ENCODE results near the gene MAP2K7.
"Not testable (repeated sequence)": the region's sequence is repeated elsewhere in the genome, so short reads cannot be mapped to it uniquely, and the experiment has no call there.

MAP2K7 gene

DNA sequence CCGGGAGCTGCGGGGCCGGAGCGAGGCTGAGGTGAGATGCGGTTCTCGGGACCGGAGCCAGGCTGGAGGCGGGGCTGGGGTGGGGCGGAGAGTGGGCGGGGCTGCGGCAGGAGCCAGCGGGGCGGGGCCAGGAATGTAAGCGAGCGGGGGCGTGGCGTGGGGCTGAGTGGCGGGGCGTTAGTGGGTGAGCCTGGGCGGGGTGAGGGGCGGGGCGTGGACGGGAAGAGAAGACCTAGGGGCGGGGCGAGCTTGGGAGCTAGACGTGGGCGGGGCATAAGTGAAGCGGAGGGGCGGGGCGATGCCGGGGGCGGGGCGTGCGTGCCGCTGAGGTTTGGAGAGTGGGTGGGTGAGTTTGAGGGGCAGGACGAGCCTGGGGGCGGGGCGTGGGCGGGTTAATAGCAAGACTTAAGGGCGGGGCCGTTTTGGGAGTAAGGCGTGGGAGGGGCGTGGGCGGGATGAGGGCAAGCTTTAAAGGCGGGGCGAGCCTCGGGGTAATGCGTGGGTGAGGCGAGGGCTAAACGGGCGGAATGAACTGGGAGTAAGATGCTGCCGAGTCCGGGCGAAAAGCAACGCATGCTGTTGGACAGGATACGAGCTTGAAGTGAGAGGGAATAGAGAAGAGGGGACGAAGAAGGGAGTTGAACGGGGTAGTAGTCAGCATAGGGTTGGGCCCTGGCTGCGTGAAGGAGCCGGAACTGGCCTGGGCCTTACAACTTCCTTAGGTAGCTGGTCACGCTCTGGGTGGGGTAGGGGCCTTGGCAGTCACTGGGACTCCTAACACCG is 17.0 kb downstream of the MAP2K7 start:
- DNase-seq: peak; percentile 95

GRCh38 chr19:7921302-7921966 is 17.8 kb downstream of the MAP2K7 start:
- no peak for DNase-seq

DNA sequence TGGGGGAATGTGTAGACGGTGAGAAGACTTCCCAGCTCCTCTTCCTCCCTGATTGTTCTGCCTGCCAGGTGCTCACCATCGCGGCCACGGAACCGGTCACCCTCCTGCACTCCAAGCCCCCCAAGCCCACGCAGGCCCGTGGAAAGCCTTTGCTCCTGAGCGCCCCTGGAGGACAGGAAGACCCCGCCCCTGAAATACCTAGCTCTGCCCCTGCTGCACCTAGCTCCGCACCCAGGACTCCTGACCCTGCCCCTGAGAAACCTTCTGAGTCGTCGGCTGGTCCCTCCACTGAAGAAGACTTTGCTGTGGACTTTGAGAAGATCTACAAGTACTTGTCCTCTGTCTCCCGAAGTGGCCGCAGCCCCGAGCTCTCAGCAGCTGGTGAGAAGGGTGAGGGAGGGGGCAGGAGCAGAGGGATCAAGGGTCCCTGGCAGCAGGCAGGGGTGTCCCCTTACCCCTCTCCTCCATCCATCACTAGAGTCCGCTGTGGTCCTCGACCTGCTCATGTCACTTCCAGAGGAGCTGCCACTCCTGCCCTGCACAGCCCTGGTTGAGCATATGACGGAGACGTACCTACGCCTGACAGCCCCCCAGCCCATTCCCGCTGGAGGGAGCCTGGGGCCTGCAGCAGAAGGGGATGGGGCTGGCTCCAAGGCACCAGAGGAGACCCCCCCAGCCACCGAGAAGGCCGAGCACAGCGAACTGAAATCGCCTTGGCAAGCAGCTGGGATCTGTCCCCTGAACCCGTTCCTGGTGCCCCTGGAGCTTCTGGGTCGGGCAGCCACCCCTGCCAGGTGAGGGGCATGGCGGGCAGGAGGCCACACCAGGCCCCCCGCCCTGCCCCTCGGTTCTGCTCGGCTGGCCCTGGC is 18.5 kb downstream of the MAP2K7 start:
- DNase-seq: no peak

- no peak for DNase-seq
Measured at GRCh38 chr19:7922836-7923195, 19.1 kb downstream of the MAP2K7 start.

GRCh38 chr19:7923295-7924191 is 19.9 kb downstream of the MAP2K7 start:
- DNase-seq: no peak

GRCh38 chr19:7924241-7924640 is 20.6 kb downstream of the MAP2K7 start:
- DNase-seq: no peak

DNA sequence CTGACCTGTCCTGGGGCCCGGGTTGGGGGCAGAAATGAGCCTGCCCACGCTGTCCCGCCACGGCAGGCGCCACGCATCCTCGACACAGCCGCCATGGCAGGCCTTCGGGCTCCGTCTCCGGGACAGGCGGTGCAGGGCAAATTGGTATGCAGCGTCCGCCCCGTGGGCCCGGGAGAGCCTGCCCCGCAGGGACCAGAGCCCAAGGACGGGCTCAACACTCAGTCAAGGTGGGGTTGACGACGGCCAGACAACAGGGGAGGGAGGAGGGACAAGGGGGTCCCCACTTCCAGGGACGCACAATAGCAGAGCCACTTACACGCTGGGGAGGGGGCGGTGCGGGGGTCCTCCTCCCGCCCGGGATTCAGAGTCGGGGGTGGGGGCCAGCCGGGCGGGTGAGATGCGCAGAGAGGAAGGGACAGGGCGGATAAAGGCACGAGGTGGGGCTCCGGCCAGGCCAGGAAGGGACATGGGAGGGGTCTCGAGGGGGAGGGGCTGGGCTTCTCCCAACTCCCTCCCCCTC is 21.0 kb downstream of the MAP2K7 start:
- no peak for DNase-seq

DNA sequence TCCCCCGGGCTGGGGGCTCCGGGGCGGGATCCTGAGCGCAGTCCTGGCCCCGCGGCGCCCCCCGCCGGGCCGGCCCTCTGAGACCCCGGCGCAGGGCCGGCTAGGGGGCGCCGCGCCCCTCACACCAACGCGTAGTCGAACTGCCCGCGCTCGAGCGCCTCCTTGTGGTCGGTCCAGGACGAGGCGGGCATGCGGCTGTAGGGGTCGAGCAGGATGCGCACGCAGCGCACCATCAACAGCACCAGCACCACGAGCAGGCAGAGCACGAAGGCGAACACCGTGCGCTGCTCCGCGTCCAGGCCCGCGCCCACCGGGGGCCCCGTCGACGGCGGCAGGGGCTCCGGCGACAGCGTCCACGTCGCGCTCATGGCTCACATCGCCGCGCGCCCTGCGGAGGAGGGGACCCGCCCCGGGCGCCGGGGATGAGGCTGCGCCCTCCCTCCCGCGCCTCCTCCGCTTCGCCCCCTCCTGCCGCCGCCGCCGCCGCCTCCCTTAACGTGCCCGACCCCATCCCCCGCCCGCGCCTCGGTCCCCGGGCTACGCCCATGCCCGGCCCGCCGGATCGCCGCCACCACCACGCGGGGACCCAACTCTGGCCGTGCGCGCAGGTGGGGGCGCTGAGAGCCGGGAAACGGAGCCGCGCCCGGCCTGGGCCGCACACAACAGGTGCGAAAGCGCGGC is 21.6 kb downstream of the MAP2K7 start:
- DNase-seq: peak; percentile 17

GRCh38 chr19:7926021-7926726 is 22.5 kb downstream of the MAP2K7 start, which contains the start of gene CTXN1:
Gene CTXN1, minus strand, starts transcription at chr19:7926135. Its CDS starts 597 bp downstream, at chr19:7925538.
- DNase-seq: peak; percentile 15

GRCh38 chr19:7926727-7927604 is 23.3 kb downstream of the MAP2K7 start:
- no peak for DNase-seq

DNA sequence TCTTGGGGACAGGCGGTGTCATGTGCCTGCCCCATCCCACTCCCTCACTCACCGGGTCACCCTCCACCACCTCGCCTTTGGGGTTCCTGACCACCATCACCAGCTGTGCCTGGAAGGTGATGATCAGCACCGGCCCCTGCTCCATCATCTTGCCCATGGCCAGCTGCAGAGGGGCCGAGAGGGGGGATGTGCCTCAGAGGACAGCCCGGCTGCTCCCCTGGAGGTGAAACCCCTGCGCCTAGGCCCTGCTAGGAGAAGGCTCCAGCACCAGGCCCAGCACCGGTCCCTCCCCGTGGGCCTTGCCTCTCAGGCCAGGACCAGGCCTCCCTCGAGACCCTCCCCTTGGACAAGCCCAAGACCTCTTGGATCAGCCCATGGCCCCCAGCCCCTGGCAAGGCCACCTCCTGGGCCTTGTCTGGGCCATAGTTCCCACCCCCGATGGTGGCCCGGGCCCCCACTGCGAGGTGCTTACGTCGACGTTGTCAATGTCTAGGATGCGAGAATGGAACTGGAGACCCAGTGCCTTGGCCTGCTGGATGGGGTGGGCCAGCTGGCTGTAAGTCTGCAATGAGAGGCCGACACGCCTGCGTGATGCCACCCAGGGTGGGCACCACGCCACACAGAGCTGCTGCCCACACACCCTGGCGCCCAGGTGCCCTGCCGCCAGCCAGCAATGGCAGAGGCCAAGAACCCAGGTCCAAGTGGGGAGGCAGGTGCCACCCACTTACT is 24.1 kb downstream of the MAP2K7 start:
- DNase-seq: no peak

DNA sequence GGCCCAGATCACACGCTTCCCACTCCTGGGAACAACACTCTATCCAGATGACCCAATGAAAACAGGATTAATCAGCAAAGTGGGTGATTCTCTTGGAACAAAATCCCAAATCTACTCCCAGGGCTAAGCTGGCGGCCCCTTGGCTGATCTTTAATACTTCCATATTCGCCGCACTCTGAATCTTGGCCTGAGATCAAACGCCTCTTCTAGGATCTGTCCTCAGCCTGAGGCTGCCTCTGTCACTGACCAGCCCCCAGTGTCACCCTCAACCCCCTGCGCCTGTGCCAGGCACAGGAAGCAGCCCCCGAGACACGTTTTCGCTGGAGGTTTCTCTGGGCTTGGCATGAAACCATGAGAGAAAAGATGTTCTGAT is 24.6 kb downstream of the MAP2K7 start:
- DNase-seq: no peak

DNA sequence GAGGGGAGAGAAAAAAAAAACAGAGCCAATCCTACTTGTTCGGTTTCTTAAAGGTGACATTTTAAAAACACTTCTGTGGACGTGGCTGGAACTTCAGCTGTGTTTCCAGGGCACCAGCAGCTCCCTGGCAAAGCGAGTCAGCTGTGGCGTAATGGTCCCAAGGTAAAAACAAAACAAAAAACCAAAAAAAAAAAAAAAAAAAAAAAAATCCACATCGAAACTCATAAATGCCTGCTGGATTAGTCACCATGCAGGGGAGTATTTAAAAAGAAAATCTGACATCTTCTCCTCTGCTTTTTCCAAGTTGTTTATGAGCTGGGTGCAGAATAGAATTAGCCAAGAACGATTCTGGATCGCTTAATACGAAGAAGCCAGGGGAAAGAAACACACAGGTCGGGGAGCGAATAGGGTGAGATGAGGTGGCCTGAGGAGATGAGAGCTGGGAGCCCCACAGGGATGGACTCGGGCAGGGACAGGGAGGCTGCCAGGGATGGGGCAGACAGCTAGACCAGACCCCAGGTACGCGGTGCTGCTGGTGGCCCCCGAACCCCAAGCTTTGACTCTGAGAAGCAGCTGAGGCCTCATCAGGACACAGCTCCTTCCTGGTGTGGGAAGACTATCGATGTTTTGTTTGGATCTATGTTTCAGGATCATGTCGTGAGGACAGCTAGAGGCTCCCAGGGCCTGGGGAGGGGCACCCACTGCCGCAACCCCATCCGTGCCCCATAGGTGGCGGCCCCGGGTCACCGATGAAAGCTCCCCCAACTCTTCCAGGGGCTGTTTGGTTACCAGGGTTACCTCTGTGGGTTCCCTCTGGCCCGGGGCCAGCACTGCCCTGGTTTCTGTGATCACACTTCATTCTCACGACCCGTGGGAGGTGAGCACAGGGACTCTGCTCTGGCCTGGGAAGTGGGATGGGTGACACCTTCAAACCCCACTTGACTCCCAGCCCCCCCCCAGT is 25.3 kb downstream of the MAP2K7 start:
- no peak for DNase-seq

DNA sequence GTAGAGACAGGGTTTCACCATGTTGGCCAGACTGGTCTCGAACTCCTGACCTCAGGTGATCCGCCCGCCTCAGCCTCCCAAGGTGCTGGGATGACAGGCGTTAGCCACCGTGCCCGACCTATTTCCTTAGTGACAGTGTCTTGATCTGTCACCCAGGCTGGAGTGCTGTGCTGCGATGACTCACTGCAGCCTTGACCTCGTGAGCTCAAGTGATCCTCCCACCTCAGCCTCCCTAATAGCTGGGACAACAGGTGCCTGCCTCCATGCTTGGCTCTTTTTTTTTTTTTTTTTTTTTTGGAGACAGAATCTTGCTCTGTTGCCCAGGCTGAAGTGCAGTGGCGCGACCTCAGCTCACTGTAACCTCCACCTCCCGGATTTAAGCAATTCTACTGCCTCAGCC is 26.4 kb downstream of the MAP2K7 start:
- not testable (repeated sequence) for DNase-seq

DNA sequence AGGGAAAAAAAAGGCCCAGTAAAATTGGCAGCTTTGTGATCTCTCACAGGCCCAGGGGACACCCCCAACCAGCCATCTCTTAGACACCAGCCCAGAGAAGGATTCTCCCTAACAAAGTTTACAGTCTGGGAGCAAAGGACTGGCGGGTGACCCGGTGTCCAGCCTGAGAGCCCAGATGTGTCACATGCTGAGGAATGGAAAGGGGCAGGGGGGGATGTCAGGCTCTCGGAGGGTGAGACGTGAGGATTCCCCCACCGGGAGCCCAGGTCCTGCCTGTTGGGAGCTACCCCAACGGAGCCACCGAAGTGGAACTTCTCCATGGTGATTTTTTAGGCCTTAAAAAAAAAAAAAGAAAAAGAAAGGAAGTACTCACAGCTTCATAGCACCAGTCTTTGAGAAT is 27.1 kb downstream of the MAP2K7 start:
- no peak for DNase-seq

GRCh38 chr19:7931221-7932061 is 27.8 kb downstream of the MAP2K7 start:
- no peak for DNase-seq

All from midbrain (tissue), 1 donor.